Skeletal muscle cell (primary cell): Measurements from ENCODE around the gene SIN3B.

ENCODE experiments used
- DNase-seq: peaks from one replicate; pipeline ENCODE4 v3.0.0-alpha.2; 2010; ENCODE audit warnings: low read depth
- H3K4me3 ChIP-seq: 2 replicates; pipeline ENCODE4 v1.5.1; 2011; ENCODE audit warnings: low read depth, mild to moderate bottlenecking, control low read depth, low read length, moderate library complexity

SIN3B gene

DNA sequence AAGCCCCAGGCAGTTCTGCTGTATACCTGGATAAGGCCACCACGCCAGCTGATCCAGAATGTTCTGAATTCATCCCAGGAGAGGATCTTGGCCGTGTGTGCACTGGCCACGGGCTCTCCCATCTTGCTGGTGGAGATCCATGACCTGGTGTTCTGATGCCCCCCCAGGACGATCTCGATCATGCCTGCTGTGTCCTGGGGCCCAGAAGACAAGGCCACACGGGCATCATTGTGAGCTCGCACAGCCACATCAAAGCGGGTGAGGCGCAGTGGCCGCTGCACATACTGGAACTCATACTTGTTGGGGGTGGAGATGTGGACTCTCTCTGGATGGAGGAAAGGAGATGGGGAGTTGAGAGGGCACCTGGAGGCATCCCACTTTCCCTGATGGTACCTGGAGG is 99.7 kb downstream of the SIN3B start:
- no peak overlapping the region for H3K4me3 ChIP-seq

More for the DNA sequence above, 99.7 kb downstream of the SIN3B start:
- DNase-seq: no peak
